ENCODE results near the gene RAX2.

RAX2 gene

DNA sequence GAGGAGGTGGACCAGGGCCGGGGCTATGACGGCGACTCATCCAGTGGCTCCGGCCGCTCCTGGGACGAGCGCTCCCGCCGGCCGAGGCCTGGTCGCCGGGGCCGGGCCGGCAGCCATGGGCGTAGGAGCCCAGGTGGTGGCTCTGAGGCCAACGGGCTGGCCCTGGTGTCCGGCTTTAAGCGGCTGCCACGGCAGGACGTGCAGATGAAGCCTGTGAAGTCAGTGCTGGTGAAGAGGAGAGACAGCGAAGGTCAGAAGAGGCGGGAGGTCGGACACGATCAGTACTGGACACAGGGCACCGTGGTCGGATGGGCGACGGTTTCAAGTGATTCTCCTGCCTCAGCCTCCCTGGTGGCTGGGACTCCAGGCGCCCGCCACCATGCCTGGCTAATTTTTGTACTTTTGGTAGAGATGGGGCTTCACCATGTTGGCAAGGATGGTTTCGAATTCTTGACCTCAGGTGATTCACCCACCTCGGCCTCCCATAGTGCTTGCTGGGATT is 41.5 kb downstream of the RAX2 start:
- no peaks in the 10 kb centered on the region for H3K27me3 ChIP-seq (ENCODE audit: low read depth)
- no peaks in the 10 kb centered on the region for H3K9me3 ChIP-seq
- no peaks in the 10 kb centered on the region for H3K4me1 ChIP-seq
- H3K36me3 ChIP-seq (replicated peaks): no peaks in the 10 kb centered on the region
- no peak for DNase-seq (ENCODE audit: low spot score in 2 of 2)
- no peak overlapping the region for H3K4me3 ChIP-seq
- in situ Hi-C loops (cut with MboI; ENCODE audit: low sequenced_read_pairs): no loop called here

GRCh38 chr19:3725640-3726310 is 46.3 kb downstream of the RAX2 start:
- no peak overlapping the region for H3K4me3 ChIP-seq
- peaks cover 4% of the 10 kb centered on the region; the same call in 1 of the 2 replicates for H3K27me3 ChIP-seq (ENCODE audit: low read depth)
- peaks cover 4% of the 10 kb centered on the region for H3K4me1 ChIP-seq
- no peaks in the 10 kb centered on the region for H3K36me3 ChIP-seq (replicated peaks)
- in situ Hi-C loops (cut with MboI; ENCODE audit: low sequenced_read_pairs): no loop called here
- no peaks in the 10 kb centered on the region for H3K9me3 ChIP-seq
- DNase-seq (ENCODE audit: low spot score in 2 of 2): no peak

DNA sequence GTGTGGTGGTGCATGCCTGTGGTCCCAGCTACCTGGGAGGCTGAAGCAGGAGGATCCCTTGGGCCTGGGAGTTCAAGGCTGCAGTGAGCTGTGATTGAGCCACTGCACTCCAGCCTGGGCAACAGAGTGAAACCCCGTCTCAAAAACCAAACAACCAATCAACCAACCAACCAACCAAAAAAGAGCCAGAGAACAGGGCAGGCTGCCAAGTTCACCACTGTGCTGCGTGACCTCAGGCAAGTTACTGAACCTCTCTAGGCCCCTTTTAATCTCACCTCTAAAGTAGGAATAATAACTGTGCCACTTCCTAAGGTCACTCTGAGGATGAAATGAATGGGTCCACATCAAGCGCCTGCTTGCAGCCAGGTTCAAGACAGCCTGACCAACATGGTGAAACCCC is 46.9 kb downstream of the RAX2 start:
- H3K27me3 ChIP-seq (ENCODE audit: low read depth): peaks cover 4% of the 10 kb centered on the region; the same call in 1 of the 2 replicates
- H3K36me3 ChIP-seq (replicated peaks): no peaks in the 10 kb centered on the region
- in situ Hi-C loops (cut with MboI; ENCODE audit: low sequenced_read_pairs): no loop called here
- H3K4me3 ChIP-seq: no peak overlapping the region
- H3K4me1 ChIP-seq: peaks cover 4% of the 10 kb centered on the region
- no peaks in the 10 kb centered on the region for H3K9me3 ChIP-seq
- DNase-seq (ENCODE audit: low spot score in 2 of 2): no peak

DNA sequence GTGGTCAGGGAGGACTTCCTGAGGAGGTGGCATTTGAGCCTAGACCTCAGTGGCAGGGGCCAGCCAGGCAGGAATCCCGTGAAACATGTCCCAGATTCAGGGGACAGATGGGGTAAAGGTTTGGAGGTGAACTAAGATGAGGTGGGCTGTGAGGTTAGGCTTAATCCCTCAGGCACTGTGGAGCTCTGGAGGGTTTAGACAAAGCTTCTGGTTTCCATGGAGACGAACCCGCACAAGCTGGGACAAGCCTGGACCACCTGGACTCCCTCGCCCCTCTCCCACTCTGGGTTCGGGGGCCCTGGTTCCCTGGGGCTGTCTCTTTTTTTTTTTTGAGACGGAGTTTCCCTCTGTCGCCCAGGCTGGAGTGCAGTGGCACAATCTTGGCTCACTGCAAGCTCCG is 48.1 kb downstream of the RAX2 start:
- Histone ChIP-seq H3K36me3 (replicated peaks) (no peaks in the 10 kb centered on the region), H3K4me1 (peaks cover 4% of the 10 kb centered on the region), H3K4me3 (no peak overlapping the region), H3K27me3 (ENCODE audit: low read depth) (peaks cover 4% of the 10 kb centered on the region; the same call in 1 of the 2 replicates), H3K9me3 (no peaks in the 10 kb centered on the region)
- DNase-seq (ENCODE audit: low spot score in 2 of 2): peak; percentile 28 to 47
- in situ Hi-C loops (cut with MboI; ENCODE audit: low sequenced_read_pairs): no loop called here

DNA sequence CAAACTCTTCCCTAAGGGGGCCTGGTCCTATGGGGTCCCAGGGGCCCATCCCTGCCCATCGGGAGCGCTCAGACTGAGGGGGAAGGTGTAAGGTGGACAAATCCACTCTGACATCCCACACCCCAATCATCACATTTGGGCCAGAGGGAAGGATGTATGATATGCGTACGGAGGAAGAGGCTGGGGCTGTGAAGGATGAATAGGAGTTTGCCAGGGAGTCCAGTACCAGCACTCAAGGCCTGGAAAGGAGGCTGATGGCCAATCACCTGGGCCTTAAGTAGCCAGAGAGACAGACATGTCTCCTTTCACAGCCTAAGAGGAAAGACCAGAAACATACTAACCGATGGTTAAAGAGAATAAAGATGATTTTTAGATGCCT is 48.9 kb downstream of the RAX2 start:
- DNase-seq (ENCODE audit: low spot score in 2 of 2): no peak
- Histone ChIP-seq H3K36me3 (replicated peaks) (no peaks in the 10 kb centered on the region), H3K4me1 (peaks cover 4% of the 10 kb centered on the region), H3K27me3 (ENCODE audit: low read depth) (peaks cover 4% of the 10 kb centered on the region; the same call in 1 of the 2 replicates), H3K9me3 (no peaks in the 10 kb centered on the region), H3K4me3 (no peak overlapping the region)
- in situ Hi-C loops (cut with MboI; ENCODE audit: low sequenced_read_pairs): no loop called here

DNA sequence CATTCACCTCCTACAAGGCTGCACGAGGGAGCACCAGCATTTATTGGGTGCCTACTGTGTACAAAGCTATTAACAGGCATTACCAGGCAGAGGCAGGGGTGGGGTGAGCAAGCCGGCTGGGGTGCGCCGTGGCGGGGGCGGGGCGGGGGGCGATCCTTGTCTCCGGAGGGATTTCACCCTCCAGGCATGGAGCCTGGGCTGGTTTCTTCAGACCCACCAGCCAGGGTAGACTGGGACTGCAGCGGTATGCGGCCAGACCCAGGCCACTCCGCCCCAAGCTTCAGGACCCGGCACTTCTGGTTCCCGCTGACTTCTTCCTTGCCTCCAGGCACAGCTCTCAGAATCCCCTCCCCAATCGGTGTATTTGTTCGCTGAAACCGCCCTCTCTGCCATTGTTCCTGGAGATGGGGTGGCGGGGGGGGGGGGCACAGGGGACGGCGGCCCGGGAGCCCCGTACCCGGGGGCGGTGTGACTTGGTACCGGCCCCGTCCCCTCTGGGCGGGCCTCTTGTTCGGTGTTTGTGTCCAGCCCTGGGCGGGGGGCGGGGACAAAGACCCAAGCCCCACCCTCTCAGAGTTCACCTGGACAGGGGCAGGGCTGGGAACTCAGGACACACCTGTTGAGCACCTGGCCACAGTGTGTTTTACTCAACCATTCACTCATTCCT is 49.5 kb downstream of the RAX2 start:
- Histone ChIP-seq H3K27me3 (ENCODE audit: low read depth) (peaks cover 4% of the 10 kb centered on the region; the same call in 1 of the 2 replicates), H3K4me3 (peak overlapping the region; percentile 32), H3K36me3 (replicated peaks) (no peaks in the 10 kb centered on the region), H3K9me3 (no peaks in the 10 kb centered on the region), H3K4me1 (peaks cover 4% of the 10 kb centered on the region)
- in situ Hi-C loops (cut with MboI; ENCODE audit: low sequenced_read_pairs): no loop called here
- peak in 1 of 2 experiments; percentile 46 for DNase-seq (ENCODE audit: low spot score in 2 of 2)

DNA sequence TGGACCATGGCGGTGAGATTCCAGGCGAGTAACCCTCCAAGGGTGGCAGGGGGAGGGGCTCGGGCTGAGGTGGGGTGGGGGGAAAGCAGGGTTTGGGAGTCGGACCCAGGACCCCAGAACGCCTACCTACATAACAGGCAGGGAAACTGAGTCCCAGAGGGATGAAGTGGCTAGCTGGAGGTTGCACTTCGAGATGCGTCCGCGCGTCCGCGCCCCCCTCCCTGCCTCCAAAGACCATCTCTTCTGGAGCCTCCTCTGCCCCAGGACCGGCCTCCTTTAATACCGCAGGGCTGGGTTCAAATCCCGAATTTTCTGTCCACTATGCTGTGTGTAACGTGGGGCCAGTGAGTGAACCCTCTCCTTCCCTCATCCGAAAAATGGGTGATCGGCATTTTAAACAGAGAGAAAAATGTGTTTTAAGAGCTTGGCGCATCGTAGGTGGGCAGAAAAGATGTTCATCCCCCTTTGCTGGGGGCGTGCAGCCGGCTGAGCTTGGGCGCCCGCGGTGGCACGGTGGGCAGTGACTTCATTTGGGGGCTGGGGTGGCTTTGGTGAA is 50.1 kb downstream of the RAX2 start:
- Histone ChIP-seq H3K4me1 (peaks cover 4% of the 10 kb centered on the region), H3K4me3 (peak overlapping the region; percentile 32), H3K27me3 (ENCODE audit: low read depth) (peaks cover 4% of the 10 kb centered on the region; the same call in 1 of the 2 replicates), H3K9me3 (no peaks in the 10 kb centered on the region), H3K36me3 (replicated peaks) (no peaks in the 10 kb centered on the region)
- DNase-seq (ENCODE audit: low spot score in 2 of 2): no peak
- in situ Hi-C loops (cut with MboI; ENCODE audit: low sequenced_read_pairs): no loop called here

DNA sequence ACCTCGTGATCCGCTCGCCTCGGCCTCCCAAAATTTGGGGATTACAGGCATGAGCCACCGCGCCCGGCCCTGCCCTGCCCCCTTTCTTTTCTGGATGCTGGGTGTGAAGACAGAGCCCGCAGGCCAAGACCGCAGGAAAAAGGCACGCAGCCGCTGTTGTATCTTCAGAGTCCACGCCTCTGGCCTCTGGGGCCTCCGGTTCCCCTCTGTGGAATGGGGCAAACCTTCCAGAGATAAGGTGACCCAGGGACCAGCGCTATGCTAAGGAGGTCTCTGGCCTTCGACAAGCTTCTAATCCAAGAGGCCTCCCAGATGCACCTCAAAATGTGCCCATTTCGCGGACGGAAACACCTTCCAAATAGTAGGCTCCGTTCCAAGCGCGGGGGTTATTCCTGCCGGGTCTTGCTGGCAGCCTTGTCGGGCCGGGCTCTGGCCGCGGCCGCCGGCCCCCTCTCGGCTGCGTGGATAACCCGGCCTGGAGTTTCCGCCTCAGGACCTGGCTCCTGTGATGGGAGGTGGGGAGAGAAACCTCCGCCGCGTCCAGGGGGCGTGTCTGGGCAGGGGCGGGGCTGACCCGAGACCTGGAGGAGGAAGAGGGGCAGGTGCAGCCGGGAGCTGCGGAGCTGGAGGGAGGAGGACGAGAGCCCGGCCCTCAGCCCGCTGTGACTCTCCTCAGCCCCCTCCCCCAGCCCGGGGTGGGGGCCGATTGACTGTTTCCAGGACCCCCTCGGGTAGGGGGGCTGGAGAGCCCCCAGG is 50.7 kb downstream of the RAX2 start:
- in situ Hi-C loops (cut with MboI; ENCODE audit: low sequenced_read_pairs): no loop called here
- Histone ChIP-seq H3K9me3 (no peaks in the 10 kb centered on the region), H3K36me3 (replicated peaks) (no peaks in the 10 kb centered on the region), H3K4me1 (peaks cover 4% of the 10 kb centered on the region), H3K4me3 (peak overlapping the region; percentile 32), H3K27me3 (ENCODE audit: low read depth) (peaks cover 4% of the 10 kb centered on the region; the same call in 1 of the 2 replicates)
- peak; percentile 84 to 97 for DNase-seq (ENCODE audit: low spot score in 2 of 2)

- H3K4me3 ChIP-seq: no peak overlapping the region
- DNase-seq (ENCODE audit: low spot score in 2 of 2): no peak
- H3K9me3 ChIP-seq: no peaks in the 10 kb centered on the region
- H3K27me3 ChIP-seq (ENCODE audit: low read depth): peaks cover 4% of the 10 kb centered on the region; the same call in 1 of the 2 replicates
- peaks cover 4% of the 10 kb centered on the region for H3K4me1 ChIP-seq
- in situ Hi-C loops (cut with MboI; ENCODE audit: low sequenced_read_pairs): no loop called here
- H3K36me3 ChIP-seq (replicated peaks): no peaks in the 10 kb centered on the region
Observed at GRCh38 chr19:3720349-3720917, 51.6 kb downstream of the RAX2 start.

- Histone ChIP-seq H3K36me3 (replicated peaks) (no peaks in the 10 kb centered on the region), H3K4me3 (no peak overlapping the region), H3K27me3 (ENCODE audit: low read depth) (peaks cover 4% of the 10 kb centered on the region; the same call in 1 of the 2 replicates), H3K4me1 (peaks cover 4% of the 10 kb centered on the region), H3K9me3 (no peaks in the 10 kb centered on the region)
- DNase-seq (ENCODE audit: low spot score in 2 of 2): no peak
- in situ Hi-C loops (cut with MboI; ENCODE audit: low sequenced_read_pairs): no loop called here
Observed at GRCh38 chr19:3719868-3720267, 52.2 kb downstream of the RAX2 start.

Measured in HAP-1 (cell line).